Measurements from ENCODE around the gene KCNC2.

DNA sequence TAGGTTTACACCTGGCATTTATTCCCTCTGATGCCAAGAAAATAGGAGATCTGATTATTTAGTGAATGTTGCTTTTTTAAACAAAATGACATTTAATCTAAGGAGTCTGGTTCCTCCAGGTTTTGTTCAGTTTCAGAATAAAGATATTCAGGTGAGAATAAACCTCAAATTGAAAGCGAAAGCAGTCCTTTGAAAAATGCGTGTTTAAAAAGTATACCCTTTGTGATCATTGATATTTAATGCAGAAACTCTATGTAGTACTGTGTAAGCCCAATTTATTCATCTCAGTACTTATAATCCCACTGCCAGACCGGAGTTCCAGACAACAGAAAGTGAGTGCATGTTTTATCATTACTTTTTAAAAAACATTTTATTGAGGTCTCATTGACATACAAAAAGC, 210.2 kb downstream of the KCNC2 start:
- TF ChIP-seq, protein P1, sequence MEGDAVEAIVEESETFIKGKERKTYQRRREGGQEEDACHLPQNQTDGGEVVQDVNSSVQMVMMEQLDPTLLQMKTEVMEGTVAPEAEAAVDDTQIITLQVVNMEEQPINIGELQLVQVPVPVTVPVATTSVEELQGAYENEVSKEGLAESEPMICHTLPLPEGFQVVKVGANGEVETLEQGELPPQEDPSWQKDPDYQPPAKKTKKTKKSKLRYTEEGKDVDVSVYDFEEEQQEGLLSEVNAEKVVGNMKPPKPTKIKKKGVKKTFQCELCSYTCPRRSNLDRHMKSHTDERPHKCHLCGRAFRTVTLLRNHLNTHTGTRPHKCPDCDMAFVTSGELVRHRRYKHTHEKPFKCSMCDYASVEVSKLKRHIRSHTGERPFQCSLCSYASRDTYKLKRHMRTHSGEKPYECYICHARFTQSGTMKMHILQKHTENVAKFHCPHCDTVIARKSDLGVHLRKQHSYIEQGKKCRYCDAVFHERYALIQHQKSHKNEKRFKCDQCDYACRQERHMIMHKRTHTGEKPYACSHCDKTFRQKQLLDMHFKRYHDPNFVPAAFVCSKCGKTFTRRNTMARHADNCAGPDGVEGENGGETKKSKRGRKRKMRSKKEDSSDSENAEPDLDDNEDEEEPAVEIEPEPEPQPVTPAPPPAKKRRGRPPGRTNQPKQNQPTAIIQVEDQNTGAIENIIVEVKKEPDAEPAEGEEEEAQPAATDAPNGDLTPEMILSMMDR (IDR thresholded peaks at IDR 0.05) = no peak
- TF ChIP-seq POLR2A (IDR thresholded peaks at IDR 0.05) = no peak
